NB4 (cell line): Measurements from ENCODE around the gene MAP1B.

Experiments used
- CTCF ChIP-seq: IDR thresholded peaks from one replicate; pipeline ENCODE4 v1.5.1; 2012; ENCODE audit warnings: low read depth, low read length
- MAX ChIP-seq: IDR thresholded peaks from 2 replicates; pipeline ENCODE4 v1.6.1; 2011; ENCODE audit warnings: low read depth, low read length
- POLR2A ChIP-seq: IDR thresholded peaks from 2 replicates; pipeline ENCODE4 v1.6.1; 2011; ENCODE audit warnings: mild to moderate bottlenecking; ENCODE audit not compliant: insufficient read length; ENCODE audit errors: extremely low read depth

GRCh38 chr5:72107131-72107900, at the start of gene MAP1B:
- TF ChIP-seq CTCF (no peak), MAX (no peak), POLR2A (no peak)
